GM12873 (cell line): ENCODE measurements around the gene RASGRP4.

Experiments
- TF ChIP-seq, protein P1 (sequence below): IDR thresholded peaks from 2 replicates; pipeline ENCODE4 v1.5.1; 2012; ENCODE audit warnings: low read depth, mild to moderate bottlenecking, moderate library complexity, low read length, control low read depth; ENCODE audit not compliant: insufficient read depth; ENCODE audit errors: missing control alignments

RASGRP4 gene

DNA sequence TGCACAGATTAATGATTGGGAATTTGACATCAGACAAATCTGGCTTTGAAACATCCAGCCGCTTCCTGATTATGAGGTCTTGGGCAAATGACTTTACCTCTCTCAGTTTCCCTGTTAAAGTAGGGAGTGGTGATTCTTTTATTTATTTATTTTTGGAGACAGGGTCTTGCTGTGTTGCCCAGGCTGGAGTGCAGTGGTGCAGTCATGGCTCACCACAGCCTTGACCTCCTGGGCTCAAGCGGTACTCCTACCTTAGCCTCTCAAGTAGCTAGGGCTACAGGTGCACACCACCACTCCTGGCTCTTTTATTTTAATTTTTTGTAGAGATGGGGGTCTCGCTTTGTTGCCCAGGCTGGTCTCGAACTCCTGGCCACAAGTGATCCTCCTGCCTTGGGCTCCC, 49.0 kb downstream of the RASGRP4 start:
- TF ChIP-seq, protein P1, sequence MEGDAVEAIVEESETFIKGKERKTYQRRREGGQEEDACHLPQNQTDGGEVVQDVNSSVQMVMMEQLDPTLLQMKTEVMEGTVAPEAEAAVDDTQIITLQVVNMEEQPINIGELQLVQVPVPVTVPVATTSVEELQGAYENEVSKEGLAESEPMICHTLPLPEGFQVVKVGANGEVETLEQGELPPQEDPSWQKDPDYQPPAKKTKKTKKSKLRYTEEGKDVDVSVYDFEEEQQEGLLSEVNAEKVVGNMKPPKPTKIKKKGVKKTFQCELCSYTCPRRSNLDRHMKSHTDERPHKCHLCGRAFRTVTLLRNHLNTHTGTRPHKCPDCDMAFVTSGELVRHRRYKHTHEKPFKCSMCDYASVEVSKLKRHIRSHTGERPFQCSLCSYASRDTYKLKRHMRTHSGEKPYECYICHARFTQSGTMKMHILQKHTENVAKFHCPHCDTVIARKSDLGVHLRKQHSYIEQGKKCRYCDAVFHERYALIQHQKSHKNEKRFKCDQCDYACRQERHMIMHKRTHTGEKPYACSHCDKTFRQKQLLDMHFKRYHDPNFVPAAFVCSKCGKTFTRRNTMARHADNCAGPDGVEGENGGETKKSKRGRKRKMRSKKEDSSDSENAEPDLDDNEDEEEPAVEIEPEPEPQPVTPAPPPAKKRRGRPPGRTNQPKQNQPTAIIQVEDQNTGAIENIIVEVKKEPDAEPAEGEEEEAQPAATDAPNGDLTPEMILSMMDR, result no peak

DNA sequence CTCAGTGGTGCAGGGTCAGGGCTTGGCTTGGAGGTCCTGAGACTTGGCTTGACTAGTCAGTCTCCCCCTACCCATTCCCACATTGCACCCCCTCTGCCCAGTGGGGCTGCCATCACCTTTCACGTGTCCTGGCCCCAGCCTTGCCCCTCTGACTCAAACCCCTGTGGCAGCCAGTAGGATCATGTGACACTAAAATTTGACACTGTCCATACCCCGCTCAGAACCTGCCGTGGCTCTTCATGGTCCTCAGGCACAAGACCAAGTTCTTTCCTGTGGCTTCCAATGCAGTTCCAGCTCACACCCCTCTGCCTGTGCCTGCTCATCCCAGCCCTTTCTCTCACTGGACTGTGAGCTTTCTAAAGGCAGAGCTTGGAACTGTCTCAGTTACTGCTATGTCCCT, 49.4 kb downstream of the RASGRP4 start:
- TF ChIP-seq, protein P1, result no peak

DNA sequence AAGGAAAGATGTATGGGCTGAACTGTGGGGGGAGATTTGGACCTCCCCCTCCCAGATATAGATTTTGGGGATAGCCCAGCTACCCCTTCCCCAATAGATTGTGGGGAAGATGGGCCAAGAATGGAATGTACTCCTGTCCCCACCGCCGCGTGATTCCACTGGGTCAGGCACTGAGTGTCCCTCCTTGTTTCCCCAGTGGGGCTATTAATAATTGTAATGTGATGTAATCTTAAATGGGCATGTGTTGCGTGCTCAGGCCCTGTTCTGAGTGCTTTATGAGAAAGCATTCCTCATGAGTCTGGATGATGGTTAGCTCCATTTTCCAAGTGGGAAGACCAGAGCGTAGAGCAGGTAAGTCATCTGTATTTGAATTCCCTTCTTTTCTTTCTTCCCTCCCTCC, 50.3 kb downstream of the RASGRP4 start:
- TF ChIP-seq, protein P1, result no peak

DNA sequence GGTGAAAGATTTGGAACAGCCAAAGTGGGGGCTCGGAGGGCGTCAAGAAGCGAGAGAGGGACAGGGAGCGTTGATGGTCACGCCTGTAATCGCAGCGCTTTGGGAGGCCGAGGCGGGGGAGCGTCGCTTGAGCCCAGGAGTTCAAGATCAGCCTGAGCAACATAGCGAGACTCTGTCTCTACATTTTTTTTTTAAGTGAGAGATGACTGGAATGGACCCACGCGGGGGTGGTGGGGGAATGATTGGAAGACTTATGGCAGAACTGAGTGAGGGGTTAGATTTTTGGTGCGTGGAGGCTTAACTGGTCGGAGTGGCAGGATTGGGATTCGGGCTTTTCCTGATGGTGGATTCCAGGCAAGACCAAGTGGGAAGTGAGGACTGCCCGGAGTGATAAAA, 50.9 kb downstream of the RASGRP4 start:
- TF ChIP-seq, protein P1, result no peak

DNA sequence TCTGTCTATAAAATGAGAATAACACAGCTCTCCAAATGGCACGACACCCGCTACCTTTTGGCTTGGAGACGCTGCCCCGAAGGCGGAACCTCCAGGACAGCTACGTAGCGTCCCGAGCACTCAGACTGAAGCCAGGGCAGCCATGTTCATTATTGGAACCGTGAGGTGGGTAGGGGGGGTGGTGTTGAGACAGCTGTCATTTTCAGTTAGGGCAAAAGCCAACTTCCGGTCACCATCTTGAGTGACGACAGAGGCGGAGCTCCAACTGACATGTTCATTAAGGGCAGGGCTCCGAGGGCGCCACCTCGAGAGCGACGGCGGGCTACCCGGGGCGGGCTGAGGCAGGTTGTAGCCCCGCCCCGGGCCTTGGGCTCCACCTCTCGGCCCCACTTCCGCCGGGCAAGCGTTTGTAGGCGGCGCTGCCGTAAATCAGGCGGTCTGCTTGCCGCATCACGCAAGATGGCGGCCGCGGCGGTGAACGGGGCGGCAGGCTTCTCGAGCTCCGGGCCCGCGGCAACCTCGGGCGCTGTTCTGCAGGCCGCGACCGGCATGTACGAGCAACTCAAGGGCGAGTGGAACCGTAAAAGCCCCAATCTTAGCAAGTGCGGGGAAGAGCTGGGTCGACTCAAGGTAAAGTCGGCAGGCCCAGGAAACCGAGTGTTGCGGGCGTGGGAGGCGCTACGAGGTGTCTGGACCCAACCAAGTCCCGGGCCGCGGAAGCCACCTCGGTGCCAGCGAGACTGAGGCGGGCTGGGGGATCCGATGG, 51.5 kb downstream of the RASGRP4 start, which contains the start of gene PSMD8:
TSS of gene PSMD8 (plus strand) at position 240 of the 766 bp plus-strand sequence. CDS start at position 271, 31 bp downstream.
- TF ChIP-seq, protein P1, result peak; percentile 6

DNA sequence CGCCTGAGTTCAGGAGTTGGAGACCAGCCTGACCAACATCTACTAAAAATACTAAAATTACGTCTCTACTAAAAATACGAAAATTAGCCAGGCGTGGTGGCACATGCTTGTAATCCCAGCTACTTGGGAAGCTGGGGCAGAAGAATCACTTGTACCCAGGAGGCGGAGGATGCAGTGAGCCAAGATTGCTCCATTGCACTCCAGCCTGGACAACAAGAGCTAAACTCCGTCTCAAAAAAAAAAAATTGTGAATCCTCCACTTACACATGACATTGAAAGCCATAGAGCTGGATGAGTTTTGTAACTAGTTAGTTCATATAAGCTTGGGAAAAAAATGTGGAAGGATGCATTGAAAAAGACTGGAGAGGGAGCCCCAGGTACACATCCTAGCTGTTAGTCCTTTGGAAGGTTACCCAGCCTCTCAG, 52.1 kb downstream of the RASGRP4 start:
- TF ChIP-seq, protein P1, result no peak

DNA sequence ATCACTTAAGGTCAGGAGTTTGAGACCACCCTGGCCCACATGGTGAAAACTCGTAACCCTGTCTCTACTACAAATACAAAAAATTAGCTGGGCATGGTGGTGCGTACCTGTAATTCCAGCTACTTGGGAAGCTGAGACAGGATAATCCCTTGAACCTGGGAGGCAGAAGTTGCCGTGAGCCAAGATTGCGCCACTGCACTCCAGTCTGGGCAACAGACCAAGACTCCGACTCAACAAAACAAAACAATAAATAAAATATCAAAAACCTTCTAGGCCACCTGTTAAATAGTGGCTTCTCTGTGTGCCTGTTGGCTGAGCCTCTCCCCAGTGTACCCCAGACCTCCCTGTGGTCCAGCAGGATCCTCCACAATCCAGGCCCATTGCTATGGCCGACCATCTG, 54.9 kb downstream of the RASGRP4 start:
- TF ChIP-seq, protein P1, result no peak
